ENCODE data around the gene ALAD.
A peak's percentile ranks its signal among the peaks of the same experiment; 100 is the strongest.

ALAD gene

DNA sequence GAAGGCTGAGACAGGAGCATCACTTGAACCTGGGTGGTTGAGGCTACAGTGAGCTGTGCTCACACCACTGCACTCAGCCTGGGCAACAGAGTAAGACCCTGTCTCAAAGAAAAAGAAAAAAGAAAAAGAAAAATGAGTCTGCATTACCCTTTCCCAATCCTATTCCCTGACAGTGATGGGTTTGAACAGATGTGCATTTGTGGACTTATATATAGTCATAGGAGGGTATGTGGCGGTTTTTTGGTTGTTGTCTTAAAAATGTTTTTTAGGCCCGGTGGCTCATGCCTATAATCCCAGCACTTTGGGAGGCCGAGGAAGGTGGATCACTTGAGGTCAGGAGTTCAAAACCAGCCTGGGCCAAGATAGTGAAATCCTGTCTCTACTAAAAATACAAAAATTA is 37.7 kb downstream of the ALAD start:
- no peak for DNase-seq (ENCODE audit: low read depth in 1 of 2, low spot score in 1 of 2)
- in situ Hi-C loops (cut with HindIII; ENCODE audit: low pct_unique_long_range_greater_than_20kb, low sequenced_read_pairs), result no loop called here
- no peak for TF ChIP-seq JUND (IDR thresholded peaks at IDR 0.05; ENCODE audit: low read depth)

DNA sequence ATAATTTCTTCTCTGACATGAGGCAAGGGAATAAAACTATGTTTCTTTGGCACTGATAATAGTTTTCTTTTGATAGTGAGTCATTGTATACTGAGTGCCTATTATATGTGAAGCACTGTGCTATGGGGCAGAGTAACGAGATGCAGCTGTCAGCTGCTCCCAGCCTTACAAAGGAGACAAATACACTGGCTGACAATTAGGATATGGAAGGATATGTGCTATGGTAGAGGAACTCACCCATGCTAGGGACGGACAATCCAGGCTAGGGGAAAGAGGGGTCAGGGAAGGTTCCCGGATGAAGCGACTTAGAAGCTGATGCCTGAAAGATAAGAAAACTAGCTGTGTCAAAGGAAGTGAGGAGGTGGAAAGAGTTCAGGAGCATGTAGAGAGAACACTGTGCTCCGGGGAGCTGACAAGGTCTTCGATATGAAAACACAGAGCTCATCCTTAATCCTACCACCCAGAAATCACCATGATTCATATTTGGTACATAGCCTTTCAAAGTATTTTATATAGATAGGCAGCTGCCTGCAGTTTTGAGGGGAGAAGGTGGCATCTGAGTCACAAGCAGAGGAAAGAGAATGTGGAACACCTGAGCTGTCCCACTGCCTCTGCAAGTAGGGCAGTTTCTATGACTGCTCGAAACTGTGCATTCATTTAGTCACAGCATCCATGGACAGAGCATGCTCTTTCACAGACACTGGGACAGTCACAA is 39.6 kb downstream of the ALAD start:
- no peak for DNase-seq (ENCODE audit: low read depth in 1 of 2, low spot score in 1 of 2)
- TF ChIP-seq JUND (IDR thresholded peaks at IDR 0.05; ENCODE audit: low read depth), result no peak
- in situ Hi-C loops (cut with HindIII; ENCODE audit: low pct_unique_long_range_greater_than_20kb, low sequenced_read_pairs), result no loop called here

DNA sequence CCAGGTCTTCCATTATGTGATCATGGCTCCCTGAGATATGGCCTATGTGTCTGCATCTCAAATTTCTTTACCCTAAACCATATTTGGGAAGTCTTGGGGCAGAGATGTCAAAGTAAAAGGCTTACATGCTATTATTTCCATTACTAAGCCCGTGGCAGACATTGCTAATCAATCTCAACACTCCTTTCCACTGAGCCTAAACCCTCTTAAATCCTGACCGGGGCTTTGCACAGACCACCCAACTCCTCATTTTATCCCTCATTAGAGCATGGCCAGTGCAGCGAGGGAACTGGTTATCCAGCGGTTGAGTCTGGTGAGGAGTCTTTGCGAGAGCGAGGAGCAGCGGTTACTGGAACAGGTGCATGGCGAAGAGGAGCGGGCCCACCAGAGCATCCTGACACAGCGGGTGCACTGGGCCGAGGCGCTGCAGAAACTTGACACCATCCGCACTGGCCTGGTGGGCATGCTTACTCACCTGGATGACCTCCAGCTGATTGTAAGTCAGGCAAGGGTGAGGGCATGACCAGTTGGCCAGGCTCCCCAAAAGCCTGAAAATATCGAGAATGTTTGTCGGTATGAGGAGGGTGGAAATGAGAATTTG is 40.7 kb downstream of the ALAD start:
- no peak for TF ChIP-seq JUND (IDR thresholded peaks at IDR 0.05; ENCODE audit: low read depth)
- in situ Hi-C loops (cut with HindIII; ENCODE audit: low pct_unique_long_range_greater_than_20kb, low sequenced_read_pairs), result no loop called here
- no peak for DNase-seq (ENCODE audit: low read depth in 1 of 2, low spot score in 1 of 2)

DNA sequence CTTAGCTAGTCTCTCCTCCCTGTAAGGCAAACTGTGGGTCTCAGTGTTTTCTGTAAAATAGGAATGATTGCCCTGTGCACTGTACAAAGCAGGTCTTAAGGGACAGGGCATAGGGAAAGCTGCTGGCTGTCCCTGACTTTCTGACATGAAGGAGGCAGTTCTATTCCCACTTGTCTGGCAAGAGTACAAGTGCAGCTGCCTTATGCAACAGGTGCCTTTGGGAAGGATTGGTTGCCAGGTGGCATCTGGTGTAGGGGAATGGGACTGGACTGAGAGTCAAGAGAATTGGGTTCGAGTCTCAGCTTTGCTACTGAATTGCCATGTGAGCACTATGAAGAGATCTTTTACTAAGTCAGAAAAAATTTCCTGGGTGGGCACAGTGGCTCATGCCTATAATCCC is 41.7 kb downstream of the ALAD start:
- TF ChIP-seq JUND (IDR thresholded peaks at IDR 0.05; ENCODE audit: low read depth), result no peak
- in situ Hi-C loops (cut with HindIII; ENCODE audit: low pct_unique_long_range_greater_than_20kb, low sequenced_read_pairs), result no loop called here
- DNase-seq (ENCODE audit: low read depth in 1 of 2, low spot score in 1 of 2), result no peak

DNA sequence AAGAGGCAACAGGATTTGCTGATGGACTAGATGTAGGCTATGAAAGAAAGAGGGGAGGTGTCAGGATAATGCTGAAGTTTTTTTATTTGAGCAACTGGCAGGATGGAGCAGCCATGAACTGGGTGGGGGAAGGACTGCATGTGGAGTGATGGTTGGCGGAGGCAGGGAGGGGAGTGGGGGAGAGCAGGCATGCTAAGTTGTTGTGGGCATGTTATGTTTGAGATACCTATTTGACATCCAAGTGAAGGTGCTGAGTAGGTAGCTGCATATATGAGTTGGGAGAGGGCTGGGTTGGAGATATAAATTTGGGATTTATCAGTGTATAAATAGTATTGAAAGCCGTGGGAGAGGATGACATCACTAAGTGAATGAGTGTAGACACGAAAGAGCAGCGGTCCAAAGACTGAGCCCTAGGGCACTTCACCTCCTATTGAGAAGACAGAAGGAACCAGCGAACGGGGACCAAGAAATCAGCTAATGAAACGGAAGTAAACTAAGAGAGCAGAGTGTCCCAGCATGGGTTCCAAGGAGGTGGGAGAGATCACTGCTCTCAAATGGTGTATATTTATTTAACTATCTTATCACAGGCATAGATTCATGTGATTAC is 44.3 kb downstream of the ALAD start:
- no peak for TF ChIP-seq JUND (IDR thresholded peaks at IDR 0.05; ENCODE audit: low read depth)
- DNase-seq (ENCODE audit: low read depth in 1 of 2, low spot score in 1 of 2), result no peak
- in situ Hi-C loops (cut with HindIII; ENCODE audit: low pct_unique_long_range_greater_than_20kb, low sequenced_read_pairs), result no loop called here

DNA sequence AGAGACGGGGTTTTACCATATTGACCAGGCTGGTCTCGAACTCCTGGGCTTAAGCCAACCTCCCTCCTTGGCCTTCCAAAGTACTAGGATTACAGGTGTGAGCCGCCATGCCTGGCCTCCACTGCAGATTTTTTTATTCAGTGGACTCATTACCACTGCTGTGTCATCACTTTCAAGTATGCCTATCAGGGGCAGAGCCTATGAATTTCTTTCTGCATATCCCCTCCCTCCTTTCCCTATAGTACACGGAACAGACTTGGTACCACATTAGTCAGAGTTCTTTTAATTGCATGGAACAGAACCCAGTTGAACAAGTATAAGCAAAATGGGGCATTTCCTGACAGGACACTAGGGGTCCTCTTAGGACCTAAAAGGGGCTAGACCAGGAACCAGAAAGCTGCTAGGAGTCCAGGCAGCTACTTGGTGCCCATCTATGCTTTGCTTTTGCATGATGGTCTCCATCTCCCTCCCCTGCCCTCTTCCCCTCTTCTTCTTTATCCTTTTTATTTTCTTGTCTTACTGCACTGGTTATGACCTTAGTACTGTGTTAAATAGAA is 46.0 kb downstream of the ALAD start:
- in situ Hi-C loops (cut with HindIII; ENCODE audit: low pct_unique_long_range_greater_than_20kb, low sequenced_read_pairs), result no loop called here
- peak in 1 of 2 experiments; percentile 41 for DNase-seq (ENCODE audit: low read depth in 1 of 2, low spot score in 1 of 2)
- no peak for TF ChIP-seq JUND (IDR thresholded peaks at IDR 0.05; ENCODE audit: low read depth)

DNA sequence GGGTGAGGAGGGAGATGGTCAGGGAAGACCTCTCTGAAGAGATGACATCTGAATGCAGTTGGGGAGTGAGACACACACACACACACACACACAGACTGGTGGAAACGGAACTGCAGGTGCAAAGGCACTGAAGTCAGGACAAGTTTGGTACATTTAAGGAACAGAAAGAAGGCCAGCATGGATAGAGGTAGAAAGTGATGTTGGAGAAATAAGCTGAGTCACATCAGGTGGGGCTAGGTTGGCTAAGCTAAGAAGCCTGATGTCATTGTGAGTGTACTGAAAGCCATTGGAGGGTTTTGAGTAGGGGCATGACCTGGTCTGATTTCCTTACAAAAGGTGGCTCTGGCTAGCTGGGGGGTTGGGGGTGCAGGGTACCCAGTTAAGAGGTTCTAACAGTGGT is 48.7 kb downstream of the ALAD start:
- in situ Hi-C loops (cut with HindIII; ENCODE audit: low pct_unique_long_range_greater_than_20kb, low sequenced_read_pairs), result no loop called here
- DNase-seq (ENCODE audit: low read depth in 1 of 2, low spot score in 1 of 2), result no peak
- no peak for TF ChIP-seq JUND (IDR thresholded peaks at IDR 0.05; ENCODE audit: low read depth)

DNA sequence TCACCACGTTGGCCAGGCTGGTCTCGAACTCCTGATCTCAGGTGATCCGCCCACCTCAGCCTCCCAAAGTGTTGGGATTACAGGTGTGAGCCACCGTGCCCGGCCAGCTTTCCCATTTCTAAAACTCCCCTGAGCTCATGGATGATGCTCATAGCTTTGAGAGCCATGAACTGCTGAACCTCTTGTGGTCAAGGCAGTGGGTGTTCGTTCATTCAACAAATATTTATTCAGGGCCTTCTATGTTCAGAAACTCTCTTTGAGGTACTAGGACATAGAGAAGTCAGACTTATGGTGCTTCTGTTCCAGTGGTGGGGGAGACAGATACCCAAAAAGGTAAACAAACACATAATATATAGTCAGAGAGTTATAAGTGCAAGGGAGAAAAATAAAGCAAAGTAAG is 49.1 kb downstream of the ALAD start:
- no peak for TF ChIP-seq JUND (IDR thresholded peaks at IDR 0.05; ENCODE audit: low read depth)
- in situ Hi-C loops (cut with HindIII; ENCODE audit: low pct_unique_long_range_greater_than_20kb, low sequenced_read_pairs), result no loop called here
- peak in 1 of 2 experiments; percentile 44 for DNase-seq (ENCODE audit: low read depth in 1 of 2, low spot score in 1 of 2)

DNA sequence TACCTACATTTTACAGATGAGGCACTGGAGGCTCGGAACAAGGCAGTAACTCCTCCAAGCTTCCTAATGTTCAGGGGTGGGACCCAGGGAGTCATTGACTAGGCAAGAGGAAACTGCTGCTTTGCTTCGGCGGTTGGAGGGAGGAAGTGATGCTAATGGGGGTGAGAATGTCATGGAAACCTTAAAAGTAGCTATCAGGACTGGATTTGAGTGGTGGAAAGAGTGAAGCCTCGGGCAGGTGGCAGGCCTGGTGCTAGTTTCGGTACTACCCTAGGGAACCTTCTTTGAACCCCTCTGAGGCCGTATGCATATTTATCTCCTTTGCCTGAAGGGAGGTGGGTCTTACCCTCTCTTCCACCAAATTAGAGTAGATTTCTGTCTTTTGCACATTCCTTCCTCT is 50.1 kb downstream of the ALAD start:
- in situ Hi-C loops (cut with HindIII; ENCODE audit: low pct_unique_long_range_greater_than_20kb, low sequenced_read_pairs), result no loop called here
- no peak for DNase-seq (ENCODE audit: low read depth in 1 of 2, low spot score in 1 of 2)
- TF ChIP-seq JUND (IDR thresholded peaks at IDR 0.05; ENCODE audit: low read depth), result no peak

DNA sequence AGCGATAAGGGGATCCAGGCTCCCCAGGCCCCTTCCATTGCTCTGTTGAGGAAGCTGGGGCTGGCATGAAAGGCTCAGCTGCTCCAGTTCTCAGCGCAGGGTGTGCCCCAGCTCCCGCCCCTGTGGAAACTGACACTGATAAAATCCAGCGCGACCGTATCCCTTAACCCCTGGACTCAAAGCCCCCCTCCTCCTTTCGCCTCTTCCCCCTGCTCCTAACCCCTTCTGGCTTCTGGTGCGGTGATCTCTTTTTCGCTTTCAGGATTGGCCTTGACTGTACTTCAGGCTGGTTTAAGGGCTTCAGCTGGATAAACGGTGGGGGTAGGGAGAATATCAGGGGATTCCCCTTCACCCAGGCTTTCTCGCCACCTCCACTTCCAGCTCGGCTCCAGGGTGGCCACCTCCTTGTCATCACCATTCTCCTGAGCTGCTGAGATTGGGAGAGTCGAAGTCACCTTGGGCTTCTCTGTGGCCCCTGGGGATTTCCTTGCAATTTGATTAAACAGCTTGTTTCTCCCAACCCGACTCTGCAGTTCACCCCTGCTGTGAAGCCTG is 50.9 kb downstream of the ALAD start:
- in situ Hi-C loops (cut with HindIII; ENCODE audit: low pct_unique_long_range_greater_than_20kb, low sequenced_read_pairs), result no loop called here
- DNase-seq (ENCODE audit: low read depth in 1 of 2, low spot score in 1 of 2), result no peak
- TF ChIP-seq JUND (IDR thresholded peaks at IDR 0.05; ENCODE audit: low read depth), result no peak

DNA sequence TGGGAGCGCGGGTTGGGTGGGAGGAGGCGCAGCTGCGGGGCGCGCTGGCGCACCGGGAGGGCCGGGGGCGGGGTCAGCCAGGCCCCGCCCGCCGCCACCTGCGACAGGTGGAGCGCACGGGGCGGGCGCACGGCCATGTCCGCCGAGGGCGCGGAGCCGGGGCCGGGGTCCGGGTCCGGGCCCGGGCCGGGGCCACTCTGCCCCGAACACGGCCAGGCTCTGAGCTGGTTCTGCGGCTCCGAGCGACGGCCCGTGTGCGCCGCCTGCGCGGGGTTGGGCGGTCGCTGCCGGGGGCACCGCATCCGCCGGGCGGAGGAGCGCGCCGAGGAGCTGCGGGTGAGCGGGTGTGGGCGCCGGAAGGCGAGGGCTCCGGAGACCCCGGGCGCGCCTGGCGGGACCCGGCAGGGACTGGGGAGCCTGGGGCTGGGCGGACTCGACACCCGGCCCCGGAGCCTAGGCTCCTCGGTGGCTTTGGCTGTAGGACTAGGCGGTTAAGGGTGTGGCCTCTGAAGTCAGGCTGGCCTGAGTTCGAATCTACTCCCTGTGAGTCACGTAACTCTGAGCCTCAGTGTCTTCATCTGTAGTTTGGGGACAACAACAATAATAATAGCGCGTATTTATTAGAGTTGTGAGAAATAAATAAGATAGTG is 51.5 kb downstream of the ALAD start, which contains the start of gene BSPRY:
Gene BSPRY, plus strand, starts transcription at position 97 of the 650 bp plus-strand sequence. Its CDS starts 39 bp downstream, at position 136.
- no peak for TF ChIP-seq JUND (IDR thresholded peaks at IDR 0.05; ENCODE audit: low read depth)
- peak; percentile 74 to 86 for DNase-seq (ENCODE audit: low read depth in 1 of 2, low spot score in 1 of 2)
- in situ Hi-C loops (cut with HindIII; ENCODE audit: low pct_unique_long_range_greater_than_20kb, low sequenced_read_pairs), result no loop called here

DNA sequence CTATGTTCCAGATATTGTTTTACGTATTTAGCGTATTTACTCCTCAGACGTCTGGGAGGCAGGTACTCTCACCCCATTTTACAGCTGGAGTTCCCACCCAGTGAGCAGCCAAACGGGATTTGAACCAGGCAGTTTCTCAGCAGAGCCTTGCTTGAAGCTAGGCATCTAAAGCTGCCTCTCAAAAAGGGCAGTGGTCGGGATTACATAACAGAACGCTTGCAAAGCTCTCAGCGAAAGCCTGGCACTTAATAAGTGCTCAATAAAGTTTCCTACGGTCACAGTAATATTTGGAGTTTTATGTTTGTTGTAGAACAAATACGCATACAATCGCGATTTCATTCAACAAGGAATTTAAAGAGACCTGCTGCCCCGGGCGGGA is 52.0 kb downstream of the ALAD start:
- DNase-seq (ENCODE audit: low read depth in 1 of 2, low spot score in 1 of 2), result no peak
- TF ChIP-seq JUND (IDR thresholded peaks at IDR 0.05; ENCODE audit: low read depth), result no peak
- in situ Hi-C loops (cut with HindIII; ENCODE audit: low pct_unique_long_range_greater_than_20kb, low sequenced_read_pairs), result no loop called here

All from T47D (cell line).